HAP-1 (cell line): ENCODE measurements around the gene DYNLT1.

ENCODE experiments used
- DNase-seq, 2 experiments: peaks; one replicate each; pipeline ENCODE4 v3.0.0-alpha.2; 2016 to 2020; ENCODE audit warnings: low spot score in 2 of 2
- H3K27me3 ChIP-seq: fragments of 250-450 bp; sonication (Bioruptor Pico); 2 replicates; pipeline ENCODE4 v1.5.1; 2020; ENCODE audit warnings: low read depth, mild to moderate bottlenecking, moderate library complexity
- H3K36me3 ChIP-seq: fragments of 250-450 bp; sonication (Bioruptor Pico); replicated peaks from 2 replicates; pipeline ENCODE4 v1.5.1; 2020; ENCODE audit warnings: mild to moderate bottlenecking
- H3K4me1 ChIP-seq: fragments of 250-450 bp; sonication (Bioruptor Pico); 2 replicates; pipeline ENCODE4 v1.5.1; 2020; ENCODE audit warnings: mild to moderate bottlenecking
- H3K4me3 ChIP-seq: fragments of 250-450 bp; sonication (Bioruptor Pico); 2 replicates; pipeline ENCODE4 v1.5.1; 2020; ENCODE audit warnings: mild to moderate bottlenecking, moderate library complexity
- H3K9me3 ChIP-seq: fragments of 250-450 bp; sonication (Bioruptor Pico); 2 replicates; pipeline ENCODE4 v1.5.1; 2020; ENCODE audit warnings: mild to moderate bottlenecking, moderate library complexity
- in situ Hi-C: fragments of 300-500 bp; cut with MboI; formaldehyde crosslinking; loops from 3 replicates; pipeline ENCODE4 v1.14.3; 2020; ENCODE audit warnings: low sequenced_read_pairs, inconsistent platforms, mixed read lengths

The DYNLT1 gene

GRCh38 chr6:158599635-158600034 lies 44.9 kb downstream of the DYNLT1 start:
- Histone ChIP-seq H3K27me3 (no peaks in the 10 kb centered on the region), H3K36me3 (peaks cover 40% of the 10 kb centered on the region), H3K4me1 (no peaks in the 10 kb centered on the region), H3K9me3 (no peaks in the 10 kb centered on the region), H3K4me3 (no peak overlapping the region)
- in situ Hi-C loops = loop anchor here (25.0 kb wide), 1 partner anchor 387 kb away; no protein-coding TSS in a partner anchor
- DNase-seq = no peak

DNA sequence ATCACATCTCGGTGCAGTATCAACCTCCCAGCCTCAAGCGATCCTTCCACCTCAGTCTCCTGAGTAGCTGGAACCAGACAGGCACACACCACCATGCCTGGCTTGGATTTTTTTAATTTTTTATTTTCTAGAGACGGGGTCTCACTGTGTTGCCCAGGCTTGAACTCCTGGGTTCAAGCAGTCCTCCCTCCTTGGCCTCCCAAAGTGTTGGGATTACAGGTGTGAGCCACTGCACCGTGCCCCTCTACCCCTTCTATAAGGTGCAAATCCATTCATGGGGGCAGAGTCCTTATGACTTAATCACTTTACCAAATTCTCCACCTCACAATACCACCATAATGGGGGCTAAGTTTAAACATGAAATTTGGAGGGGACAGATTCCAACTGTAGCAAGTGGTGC lies 47.0 kb downstream of the DYNLT1 start:
- DNase-seq = no peak
- in situ Hi-C loops = no loop called here
- no peaks in the 10 kb centered on the region for H3K4me1 ChIP-seq
- H3K36me3 ChIP-seq = peaks cover 52% of the 10 kb centered on the region
- H3K9me3 ChIP-seq = no peaks in the 10 kb centered on the region
- H3K4me3 ChIP-seq = no peak overlapping the region
- no peaks in the 10 kb centered on the region for H3K27me3 ChIP-seq

DNA sequence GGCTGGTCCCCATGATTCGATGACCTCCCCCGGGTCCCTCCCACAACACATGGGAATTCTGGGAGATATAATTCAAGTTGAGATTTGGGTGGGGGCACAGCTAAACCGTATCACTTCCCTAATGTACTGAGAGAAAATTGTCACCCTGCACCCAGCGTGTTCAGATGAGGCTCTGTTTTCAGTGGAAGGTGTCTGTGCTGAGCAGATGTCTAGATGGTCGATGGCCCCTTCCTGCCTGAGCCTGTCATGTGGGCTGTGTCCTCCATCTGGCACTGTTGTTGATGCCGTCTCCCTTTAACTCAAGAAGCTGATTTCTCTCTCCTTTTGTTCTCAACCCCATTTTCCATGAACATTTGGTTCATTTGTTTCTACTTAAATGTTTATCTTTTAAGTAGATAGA lies 47.7 kb downstream of the DYNLT1 start:
- no peaks in the 10 kb centered on the region for H3K9me3 ChIP-seq
- H3K36me3 ChIP-seq = peaks cover 55% of the 10 kb centered on the region
- no peaks in the 10 kb centered on the region for H3K27me3 ChIP-seq
- DNase-seq = no peak
- no peak overlapping the region for H3K4me3 ChIP-seq
- in situ Hi-C loops = no loop called here
- H3K4me1 ChIP-seq = no peaks in the 10 kb centered on the region

DNA sequence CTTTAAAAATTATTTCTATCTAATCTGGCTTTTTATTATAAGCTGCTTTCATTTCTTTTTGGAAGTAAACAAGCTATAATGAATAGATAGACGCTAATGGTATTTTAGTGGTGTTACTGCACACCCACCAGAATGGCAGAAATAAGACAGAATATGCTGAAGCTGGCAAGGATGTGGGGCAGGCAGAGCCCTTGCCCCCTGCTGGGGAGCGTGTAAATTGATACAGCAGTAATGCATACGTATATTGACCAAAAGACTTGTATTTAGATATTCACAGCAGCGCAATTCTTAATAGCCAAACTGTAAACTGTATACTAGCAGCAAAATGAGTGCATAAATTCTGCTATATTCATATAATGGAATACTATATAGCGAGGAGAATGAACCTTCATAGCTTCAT lies 49.3 kb downstream of the DYNLT1 start:
- in situ Hi-C loops = no loop called here
- Histone ChIP-seq H3K27me3 (no peaks in the 10 kb centered on the region), H3K4me3 (no peak overlapping the region), H3K4me1 (no peaks in the 10 kb centered on the region), H3K9me3 (no peaks in the 10 kb centered on the region), H3K36me3 (peaks cover 66% of the 10 kb centered on the region)
- DNase-seq = no peak

GRCh38 chr6:158593670-158594069 lies 50.9 kb downstream of the DYNLT1 start:
- Histone ChIP-seq H3K9me3 (no peaks in the 10 kb centered on the region), H3K27me3 (no peaks in the 10 kb centered on the region), H3K4me3 (no peak overlapping the region), H3K4me1 (no peaks in the 10 kb centered on the region), H3K36me3 (peaks cover 77% of the 10 kb centered on the region)
- in situ Hi-C loops = no loop called here
- DNase-seq = no peak

DNA sequence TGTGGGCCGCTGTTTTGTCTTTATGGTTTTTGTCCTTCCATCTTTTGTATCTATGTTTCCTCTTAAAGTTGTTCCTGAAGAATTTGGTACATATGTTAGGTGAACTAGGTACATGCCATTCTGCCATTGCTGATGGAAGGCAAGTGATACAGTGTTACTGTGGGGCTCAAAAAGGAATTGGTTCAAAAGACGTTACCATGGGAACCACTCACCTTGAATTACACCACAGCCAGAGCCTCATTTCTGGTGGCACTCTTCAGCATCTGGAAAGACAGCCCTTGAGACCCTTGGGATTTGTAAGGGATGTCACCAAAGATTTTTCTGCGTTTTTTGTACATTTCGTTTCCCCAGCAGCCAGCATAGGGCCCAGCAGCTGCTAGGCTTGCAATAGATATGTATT lies 52.7 kb downstream of the DYNLT1 start:
- no peak for DNase-seq
- peaks cover 73% of the 10 kb centered on the region for H3K36me3 ChIP-seq
- H3K4me1 ChIP-seq = no peaks in the 10 kb centered on the region
- no peaks in the 10 kb centered on the region for H3K9me3 ChIP-seq
- no peak overlapping the region for H3K4me3 ChIP-seq
- in situ Hi-C loops = no loop called here
- no peaks in the 10 kb centered on the region for H3K27me3 ChIP-seq

DNA sequence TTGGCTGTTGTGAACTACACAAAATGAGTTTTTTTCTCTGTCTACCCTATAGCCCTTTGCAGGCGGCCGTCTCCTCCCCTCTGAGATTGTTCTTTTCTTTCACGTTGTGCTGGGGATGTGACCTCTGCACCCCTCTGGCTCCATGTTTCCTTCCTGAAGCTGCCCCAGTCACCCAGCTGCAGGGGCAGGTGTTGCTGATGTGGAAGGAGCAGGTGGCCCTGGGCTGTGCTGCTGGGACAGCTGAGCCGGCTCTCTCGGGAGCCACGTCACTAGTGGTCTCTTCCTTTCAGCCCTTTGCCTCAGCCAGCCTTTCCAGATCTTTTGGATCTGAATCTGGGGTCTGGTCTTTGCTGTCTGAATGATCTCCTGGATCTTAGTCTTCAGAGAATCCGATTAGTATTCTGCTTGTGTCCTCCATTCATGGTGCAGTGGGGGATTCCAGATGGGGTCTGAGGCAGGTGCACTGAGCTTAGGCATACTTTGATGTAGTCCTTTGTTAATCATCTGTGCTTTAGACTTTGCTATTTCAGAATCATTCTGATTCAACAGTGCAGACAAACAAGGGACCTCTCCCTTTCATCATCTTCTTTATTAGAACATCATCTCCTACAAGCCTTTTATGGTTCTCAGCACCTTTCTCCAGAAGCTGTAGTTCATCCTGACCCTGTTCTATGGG lies 53.3 kb downstream of the DYNLT1 start:
- DNase-seq = no peak
- peaks cover 73% of the 10 kb centered on the region for H3K36me3 ChIP-seq
- no peaks in the 10 kb centered on the region for H3K27me3 ChIP-seq
- H3K9me3 ChIP-seq = no peaks in the 10 kb centered on the region
- H3K4me3 ChIP-seq = no peak overlapping the region
- in situ Hi-C loops = no loop called here
- no peaks in the 10 kb centered on the region for H3K4me1 ChIP-seq

- in situ Hi-C loops = no loop called here
- H3K9me3 ChIP-seq = no peaks in the 10 kb centered on the region
- H3K4me1 ChIP-seq = no peaks in the 10 kb centered on the region
- H3K4me3 ChIP-seq = no peak overlapping the region
- no peaks in the 10 kb centered on the region for H3K27me3 ChIP-seq
- DNase-seq = no peak
- H3K36me3 ChIP-seq = peaks cover 73% of the 10 kb centered on the region
These were observed 55.2 kb downstream of the DYNLT1 start for GRCh38 chr6:158589366-158589765.

DNA sequence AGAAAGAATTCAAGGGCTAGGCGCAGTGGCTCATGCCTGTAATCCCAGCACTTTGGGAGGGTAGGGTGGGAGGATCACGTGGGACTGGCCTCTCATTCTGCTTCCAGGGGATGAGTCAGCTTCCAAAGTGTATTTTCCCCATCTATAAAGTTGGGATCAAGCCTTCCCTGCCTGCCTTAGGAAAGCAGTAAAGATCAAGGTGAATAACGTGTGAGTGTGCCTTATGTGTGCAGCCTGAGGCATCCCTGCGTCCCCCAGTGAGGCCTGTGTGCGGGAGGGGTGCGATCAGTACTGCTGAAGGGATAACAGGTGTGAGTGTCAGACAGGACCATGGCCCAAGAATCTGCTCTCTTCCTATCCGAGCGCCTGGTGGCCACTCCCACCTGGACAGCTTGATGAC lies 57.9 kb downstream of the DYNLT1 start:
- no peak overlapping the region for H3K4me3 ChIP-seq
- H3K27me3 ChIP-seq = no peaks in the 10 kb centered on the region
- no peaks in the 10 kb centered on the region for H3K9me3 ChIP-seq
- DNase-seq = no peak
- no peaks in the 10 kb centered on the region for H3K4me1 ChIP-seq
- in situ Hi-C loops = no loop called here
- peaks cover 66% of the 10 kb centered on the region for H3K36me3 ChIP-seq
